K562 (cell line): ENCODE results near the gene ROR2. TPM values are rescaled to one million over a fixed set of nuclear protein-coding genes. Genes with fewer than 3 reads are reported as not detected.

ENCODE experiments used
- ADNP ChIP-seq: fragments of 200-800 bp; sonication (Bioruptor generic); IDR thresholded peaks from 2 replicates; pipeline ENCODE4 v1.6.1; 2016; ENCODE audit warnings: missing genetic modification characterization, missing compliant biosample characterization
- ARHGAP35 ChIP-seq: fragments of 450-650 bp; IDR thresholded peaks from 2 replicates; pipeline ENCODE4 v1.6.1; 2018; ENCODE audit not compliant: partially characterized antibody
- ELF4 ChIP-seq: fragments of 450-650 bp; formaldehyde crosslinking; IDR thresholded peaks from 2 replicates; pipeline ENCODE4 v1.4.0; 2022; ENCODE audit warnings: missing genetic modification characterization
- FUS ChIP-seq: fragments of 200-400 bp; formaldehyde crosslinking; optimal IDR thresholded peaks from 2 replicates; pipeline ENCODE3; 2017; ENCODE audit warnings: low read depth, low read length
- HCFC1 ChIP-seq: IDR thresholded peaks from 2 replicates; pipeline ENCODE4 v1.6.1; 2012; ENCODE audit warnings: low read depth, low read length, improper control_type of control experiment
- KDM4B ChIP-seq, 2 experiments: fragments of 450-650 bp in 1 of 2; sonication (generic) in 1 of 2; IDR thresholded peaks; 2 replicates each; pipeline ENCODE4 v1.6.1; 2016 to 2017; ENCODE audit warnings: borderline replicate concordance in 2 of 2, antibody characterized with exemption in 1 of 2, low read depth in 1 of 2, mild to moderate bottlenecking in 1 of 2
- MBD2 ChIP-seq: sonication (generic); IDR thresholded peaks from 2 replicates; pipeline ENCODE4 v1.6.1; 2016; ENCODE audit warnings: low read depth, borderline replicate concordance
- NEUROD1 ChIP-seq: fragments of 150-350 bp; IDR thresholded peaks from 2 replicates; pipeline ENCODE4 v1.6.1; 2014; ENCODE audit warnings: borderline replicate concordance, low read length, low read depth; ENCODE audit not compliant: partially characterized antibody
- PBX2 ChIP-seq, 2 experiments: IDR thresholded peaks in 1 of 2; conservative IDR thresholded peaks in 1 of 2; 2 replicates each; pipeline ENCODE4 v1.6.1; 2016; ENCODE audit warnings: low read depth in 2 of 2, mild to moderate bottlenecking in 1 of 2, missing compliant biosample characterization in 1 of 2, missing genetic modification characterization in 1 of 2, moderate library complexity in 1 of 2
- ZNF282 ChIP-seq: sonication (generic); formaldehyde crosslinking; IDR thresholded peaks from 2 replicates; pipeline ENCODE4 v1.8.1; 2023; ENCODE audit warnings: missing genetic modification reagents
- ZNF316 ChIP-seq: fragments of 450-650 bp; IDR thresholded peaks from 2 replicates; pipeline ENCODE4 v1.6.1; 2016
- polyA plus RNA-seq, 8 experiments: library from polyadenylated mRNA; depleted of rRNA in 4 of 8; stranded (reverse) in 5 of 8; unstranded in 3 of 8; fragments of >200 nt; fragmentation: Nextera tagmentation in 2 of 8; fragmentation: Illumina TruSeq in 1 of 8; extraction: Ambion mirVana in 2 of 8; extraction: Trizol in 1 of 8; gene quantifications; 2 replicates each; pipeline versions ENCODE4 v1.2.1 to v1.2.3, GENCODE V29; 2011 to 2014; ENCODE audit warnings: inconsistent platforms in 1 of 8, missing spikeins in 1 of 8
- total RNA-seq, 7 experiments: library from RNA; depleted of rRNA in 6 of 7; stranded (reverse); fragments of >200 nt in 6 of 7; fragmentation: Illumina TruSeq in 2 of 7; extraction: Trizol in 2 of 7; gene quantifications; 2 replicates each; pipeline versions ENCODE4 v1.2.1 to v1.2.3, GENCODE V29; 2011 to 2021; ENCODE audit warnings: low replicate concordance in 1 of 7
- TF ChIP-seq, protein P1 (sequence below), 2 experiments: fragments of 250-450 bp in 1 of 2; fragments of 450-650 bp in 1 of 2; sonication (Bioruptor Pico) in 1 of 2; IDR thresholded peaks; 2 replicates each; pipeline versions ENCODE4 v1.6.1 to v1.8.0; 2016 to 2021; ENCODE audit warnings: mild to moderate bottlenecking in 2 of 2, moderate library complexity in 2 of 2, missing compliant biosample characterization in 1 of 2, missing genetic modification characterization in 1 of 2
- TF ChIP-seq, protein P2 (sequence below): sonication (generic); formaldehyde crosslinking; IDR thresholded peaks from 2 replicates; pipeline ENCODE4 v1.8.0; 2022; ENCODE audit warnings: mild to moderate bottlenecking, missing genetic modification reagents, borderline replicate concordance
- TF ChIP-seq, protein P3 (sequence below): fragments of 150-350 bp; IDR thresholded peaks from 2 replicates; pipeline ENCODE4 v1.6.1; 2014; ENCODE audit warnings: low read depth, mild to moderate bottlenecking, low read length, borderline replicate concordance

ROR2 gene
- total and polyA plus RNA-seq, 9 of the 15 experiments (the other 6 are each of a cell fraction or from before 2014, with no cell fraction given) = 5.6 to 33.8 (median 15.3) TPM

GRCh38 chr9:91786132-91786896 lies 163.7 kb downstream of the ROR2 start (continued):
- TF ChIP-seq, protein P1, sequence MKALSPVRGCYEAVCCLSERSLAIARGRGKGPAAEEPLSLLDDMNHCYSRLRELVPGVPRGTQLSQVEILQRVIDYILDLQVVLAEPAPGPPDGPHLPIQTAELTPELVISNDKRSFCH (CRISPR knock-in tag; IDR thresholded peaks at IDR 0.05) = no peak
- TF ChIP-seq, protein P1 (tag; IDR thresholded peaks at IDR 0.05) = no peak
- no peak for TF ChIP-seq ZNF316
- no peak for TF ChIP-seq NEUROD1
- no peak for TF ChIP-seq ARHGAP35
- no peak for TF ChIP-seq MBD2
- TF ChIP-seq ZNF282 = no peak
- TF ChIP-seq, protein P2, sequence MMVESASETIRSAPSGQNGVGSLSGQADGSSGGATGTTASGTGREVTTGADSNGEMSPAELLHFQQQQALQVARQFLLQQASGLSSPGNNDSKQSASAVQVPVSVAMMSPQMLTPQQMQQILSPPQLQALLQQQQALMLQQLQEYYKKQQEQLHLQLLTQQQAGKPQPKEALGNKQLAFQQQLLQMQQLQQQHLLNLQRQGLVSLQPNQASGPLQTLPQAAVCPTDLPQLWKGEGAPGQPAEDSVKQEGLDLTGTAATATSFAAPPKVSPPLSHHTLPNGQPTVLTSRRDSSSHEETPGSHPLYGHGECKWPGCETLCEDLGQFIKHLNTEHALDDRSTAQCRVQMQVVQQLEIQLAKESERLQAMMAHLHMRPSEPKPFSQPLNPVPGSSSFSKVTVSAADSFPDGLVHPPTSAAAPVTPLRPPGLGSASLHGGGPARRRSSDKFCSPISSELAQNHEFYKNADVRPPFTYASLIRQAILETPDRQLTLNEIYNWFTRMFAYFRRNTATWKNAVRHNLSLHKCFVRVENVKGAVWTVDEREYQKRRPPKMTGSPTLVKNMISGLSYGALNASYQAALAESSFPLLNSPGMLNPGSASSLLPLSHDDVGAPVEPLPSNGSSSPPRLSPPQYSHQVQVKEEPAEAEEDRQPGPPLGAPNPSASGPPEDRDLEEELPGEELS (CRISPR knock-in tag) = no peak
- TF ChIP-seq FUS = no peak
- no peak for TF ChIP-seq KDM4B (IDR thresholded peaks at IDR 0.05; ENCODE audit: borderline replicate concordance in 2 of 2, low read depth in 1 of 2)
- TF ChIP-seq HCFC1 = no peak
- TF ChIP-seq ELF4 (CRISPR knock-in tag) = no peak
- TF ChIP-seq ADNP = no peak
- TF ChIP-seq, protein P3, sequence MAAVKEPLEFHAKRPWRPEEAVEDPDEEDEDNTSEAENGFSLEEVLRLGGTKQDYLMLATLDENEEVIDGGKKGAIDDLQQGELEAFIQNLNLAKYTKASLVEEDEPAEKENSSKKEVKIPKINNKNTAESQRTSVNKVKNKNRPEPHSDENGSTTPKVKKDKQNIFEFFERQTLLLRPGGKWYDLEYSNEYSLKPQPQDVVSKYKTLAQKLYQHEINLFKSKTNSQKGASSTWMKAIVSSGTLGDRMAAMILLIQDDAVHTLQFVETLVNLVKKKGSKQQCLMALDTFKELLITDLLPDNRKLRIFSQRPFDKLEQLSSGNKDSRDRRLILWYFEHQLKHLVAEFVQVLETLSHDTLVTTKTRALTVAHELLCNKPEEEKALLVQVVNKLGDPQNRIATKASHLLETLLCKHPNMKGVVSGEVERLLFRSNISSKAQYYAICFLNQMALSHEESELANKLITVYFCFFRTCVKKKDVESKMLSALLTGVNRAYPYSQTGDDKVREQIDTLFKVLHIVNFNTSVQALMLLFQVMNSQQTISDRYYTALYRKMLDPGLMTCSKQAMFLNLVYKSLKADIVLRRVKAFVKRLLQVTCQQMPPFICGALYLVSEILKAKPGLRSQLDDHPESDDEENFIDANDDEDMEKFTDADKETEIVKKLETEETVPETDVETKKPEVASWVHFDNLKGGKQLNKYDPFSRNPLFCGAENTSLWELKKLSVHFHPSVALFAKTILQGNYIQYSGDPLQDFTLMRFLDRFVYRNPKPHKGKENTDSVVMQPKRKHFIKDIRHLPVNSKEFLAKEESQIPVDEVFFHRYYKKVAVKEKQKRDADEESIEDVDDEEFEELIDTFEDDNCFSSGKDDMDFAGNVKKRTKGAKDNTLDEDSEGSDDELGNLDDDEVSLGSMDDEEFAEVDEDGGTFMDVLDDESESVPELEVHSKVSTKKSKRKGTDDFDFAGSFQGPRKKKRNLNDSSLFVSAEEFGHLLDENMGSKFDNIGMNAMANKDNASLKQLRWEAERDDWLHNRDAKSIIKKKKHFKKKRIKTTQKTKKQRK = no peak
- TF ChIP-seq PBX2 (CRISPR knock-in tag; IDR thresholded peaks at IDR 0.05; ENCODE audit: low read depth) = no peak
- 0 out of 2 replicates have a peak, but pooled peaks have one; percentile 52 for TF ChIP-seq PBX2 (tag; conservative IDR thresholded peaks at IDR 0.05; ENCODE audit: low read depth)
